ENCODE data around the gene OXTR.

OXTR gene

GRCh38 chr3:8709801-8710507, 59.5 kb downstream of the OXTR start:
- no peak for DNase-seq

- DNase-seq = no peak
These were observed 60.1 kb downstream of the OXTR start for GRCh38 chr3:8709287-8709686.

- no peak for DNase-seq
These were observed 63.8 kb downstream of the OXTR start for GRCh38 chr3:8705575-8705974.

GRCh38 chr3:8702560-8702959, 66.9 kb downstream of the OXTR start:
- no peak for DNase-seq

Measured in hippocampal formation (tissue), 2 donors.